NCI-H187 (cell line): ENCODE results near the gene SPTBN5.

Experiments
- DNase-seq, 2 experiments: peaks; one replicate each; lab custom pipeline; 2025; lab: John Stamatoyannopoulos, UW

SPTBN5 gene

DNA sequence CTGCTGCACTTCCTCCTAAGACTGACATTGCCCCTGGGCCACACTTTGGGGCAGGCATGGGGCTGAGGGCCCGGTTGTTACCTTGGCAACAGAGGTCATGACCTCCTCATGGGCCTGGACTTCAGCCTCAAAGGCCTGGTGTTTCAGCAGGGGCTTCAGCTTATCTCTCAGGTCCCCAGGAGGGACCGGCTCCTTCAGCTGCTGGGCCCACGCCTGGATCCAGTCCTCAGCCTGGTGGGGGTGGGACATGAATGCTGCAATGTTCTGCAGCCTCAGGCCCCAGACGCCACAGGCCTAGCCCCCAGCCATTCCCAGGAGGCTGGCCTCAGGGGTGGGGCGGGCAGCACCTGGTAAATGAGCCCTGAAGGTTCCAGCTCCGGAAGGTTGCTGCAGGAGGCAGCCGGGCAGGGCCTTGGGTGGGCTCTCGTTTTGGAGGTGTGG is 27.6 kb downstream of the SPTBN5 start:
- no peak for DNase-seq

- no peak for DNase-seq
These were observed 28.3 kb downstream of the SPTBN5 start for GRCh38 chr15:41865490-41866055.

DNA sequence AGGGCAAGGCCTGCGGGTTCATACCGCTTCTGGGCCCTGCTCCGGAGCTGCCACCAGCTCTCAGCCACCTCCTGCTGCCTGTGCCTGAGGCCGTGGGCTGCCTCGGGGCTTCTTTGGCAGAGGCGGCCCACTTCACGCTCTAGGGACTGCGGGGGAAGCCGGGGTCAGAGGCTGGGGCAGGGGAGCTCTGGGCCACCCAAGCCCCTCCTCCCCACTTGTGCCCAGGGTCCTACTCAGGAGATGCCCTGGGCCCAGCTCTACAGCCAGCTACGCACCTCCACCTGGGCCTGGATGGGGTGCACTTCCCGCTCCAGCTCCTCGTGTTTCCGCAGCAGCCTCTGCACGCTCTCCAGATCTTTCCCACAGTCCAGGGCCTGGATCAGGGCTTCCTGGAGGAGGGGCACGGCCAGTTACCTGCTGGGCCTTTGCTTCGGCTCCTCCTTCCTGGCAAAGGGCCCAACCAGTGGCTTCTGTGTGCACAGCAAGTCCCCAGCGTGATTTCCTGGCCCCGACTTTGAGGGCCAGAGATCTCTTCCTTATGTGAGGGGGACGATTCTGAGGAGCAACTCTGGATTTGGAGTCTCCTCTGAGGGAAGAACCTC is 31.2 kb downstream of the SPTBN5 start:
- no peak for DNase-seq

DNA sequence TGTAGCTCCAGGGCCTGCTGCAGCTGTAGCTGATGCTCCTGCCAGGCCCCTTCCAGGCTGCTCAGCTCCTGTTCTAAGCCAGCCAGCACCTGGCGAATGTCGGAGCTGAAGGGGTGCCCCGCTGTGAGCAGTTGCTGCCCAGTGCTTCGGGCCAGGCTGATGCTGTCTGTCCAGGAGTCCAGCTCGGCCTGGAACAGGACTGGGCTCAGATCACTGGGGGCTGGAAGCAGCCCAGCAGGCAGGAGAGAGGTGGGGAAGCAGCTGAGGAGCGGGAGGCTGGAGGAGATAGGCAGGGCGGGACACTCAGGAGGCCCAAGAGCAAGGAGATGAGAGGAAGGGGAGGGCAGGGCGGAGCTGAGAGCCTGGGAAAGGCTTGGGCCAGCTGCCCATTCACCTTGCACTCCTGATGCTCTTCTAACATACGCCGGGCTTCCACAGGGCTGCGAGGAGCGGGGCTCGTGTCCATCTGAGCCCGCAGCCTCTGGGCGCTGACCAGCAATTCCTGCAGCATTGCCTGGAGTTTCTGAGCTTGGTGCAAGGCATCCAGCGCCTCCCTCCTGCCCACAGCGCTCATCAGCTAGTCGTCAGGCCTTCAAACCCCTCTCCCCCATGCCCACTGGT is 32.0 kb downstream of the SPTBN5 start:
- no peak for DNase-seq

GRCh38 chr15:41860049-41860828 is 33.6 kb downstream of the SPTBN5 start:
- DNase-seq: no peak

GRCh38 chr15:41858756-41859155 is 35.1 kb downstream of the SPTBN5 start:
- no peak for DNase-seq

GRCh38 chr15:41857316-41857715 is 36.5 kb downstream of the SPTBN5 start:
- DNase-seq: no peak

- DNase-seq: no peak
These were observed 37.1 kb downstream of the SPTBN5 start for GRCh38 chr15:41856716-41857115.

DNA sequence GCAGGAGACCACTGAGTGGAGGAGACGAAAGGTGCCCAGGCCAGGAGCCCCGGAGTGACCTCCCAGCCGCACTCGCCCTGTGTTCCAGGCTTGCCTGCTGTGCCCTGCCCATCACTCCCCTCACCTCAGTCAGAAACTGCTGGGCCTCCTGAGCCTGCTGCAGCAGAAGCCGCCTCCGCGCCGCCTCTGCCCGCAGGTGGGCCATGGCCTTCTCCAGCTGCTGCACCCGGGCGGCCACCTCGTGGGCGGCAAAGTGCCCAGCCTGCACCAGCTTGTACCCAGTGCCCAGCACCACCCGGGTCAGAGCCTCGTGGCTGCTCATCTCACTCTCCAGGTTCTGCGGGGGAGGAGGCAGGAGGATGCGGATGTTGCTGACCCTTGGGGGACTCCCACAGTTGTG is 37.6 kb downstream of the SPTBN5 start:
- DNase-seq: no peak

GRCh38 chr15:41855261-41855961 is 38.4 kb downstream of the SPTBN5 start:
- no peak for DNase-seq

- no peak for DNase-seq
These were observed 39.4 kb downstream of the SPTBN5 start for GRCh38 chr15:41854443-41854842.

DNA sequence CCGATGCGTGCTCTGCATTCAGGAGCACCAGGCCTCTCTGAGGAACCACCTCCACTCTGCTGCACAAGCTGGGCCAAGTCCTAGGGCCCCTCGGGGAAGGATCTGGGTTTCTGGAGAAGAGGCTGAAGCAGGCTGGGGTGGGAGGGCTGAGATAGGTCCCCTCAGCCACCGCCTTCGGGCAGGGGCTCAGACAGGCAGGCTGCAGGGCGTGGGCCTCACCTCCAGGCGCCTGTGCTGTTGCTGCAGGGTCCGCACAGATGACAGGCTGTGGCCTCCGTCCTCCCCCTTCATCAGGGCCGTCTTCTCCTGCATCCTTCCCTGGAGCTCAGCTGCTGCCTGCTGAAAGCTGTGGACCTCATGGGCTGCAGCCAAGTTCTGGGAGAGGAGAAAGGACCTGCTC is 40.0 kb downstream of the SPTBN5 start:
- no peak for DNase-seq

- DNase-seq: peak; percentile 12 to 28
These were observed 40.9 kb downstream of the SPTBN5 start for GRCh38 chr15:41852736-41853590.

DNA sequence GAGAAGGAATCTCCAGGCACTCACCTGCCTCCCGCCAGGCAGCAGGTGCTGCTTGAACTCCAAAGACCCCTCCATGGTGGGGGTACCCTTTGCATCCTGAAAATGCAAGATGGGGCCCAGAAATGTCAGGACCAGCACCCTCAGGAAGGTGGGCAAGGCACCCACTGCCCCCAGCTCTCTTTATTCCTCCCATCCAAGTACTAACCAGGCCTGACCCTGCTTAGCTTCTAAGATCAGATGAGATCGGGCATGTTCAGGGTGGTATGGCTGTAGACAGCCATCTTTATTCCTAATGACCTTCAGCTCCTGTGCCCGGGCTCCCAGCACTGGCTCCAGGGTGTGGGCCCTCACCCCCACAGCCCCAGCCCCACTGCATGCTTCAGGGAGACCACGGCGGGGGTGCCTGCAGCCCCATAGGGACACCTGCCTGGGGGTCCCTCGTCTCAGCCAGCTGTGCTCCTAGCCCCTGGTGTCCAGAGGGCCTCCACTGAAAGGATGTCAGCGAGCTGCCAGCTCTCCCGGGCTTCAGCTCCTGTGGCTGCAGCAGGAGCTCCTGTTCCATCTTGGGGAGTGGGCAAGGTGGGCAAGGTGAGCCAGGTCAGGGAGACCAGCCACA is 42.0 kb downstream of the SPTBN5 start:
- no peak for DNase-seq

DNA sequence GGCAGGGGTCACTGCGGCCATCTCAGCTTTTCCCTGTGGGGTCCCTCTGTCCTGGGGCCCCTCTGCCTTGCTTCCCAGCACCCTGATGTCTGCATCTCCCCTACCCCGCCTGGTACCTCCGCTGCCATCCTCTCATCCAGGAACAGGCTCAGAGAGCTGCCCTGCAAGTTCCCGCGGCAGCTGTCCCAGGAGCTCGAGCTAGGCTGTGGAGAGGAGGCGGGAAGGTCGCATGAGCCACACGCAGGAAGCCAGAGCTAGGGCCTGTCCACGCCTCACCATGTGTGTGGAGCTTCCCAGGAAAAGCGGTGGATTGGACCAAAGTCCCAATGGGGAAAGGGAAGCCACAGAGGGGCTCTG is 42.7 kb downstream of the SPTBN5 start:
- DNase-seq: no peak

DNA sequence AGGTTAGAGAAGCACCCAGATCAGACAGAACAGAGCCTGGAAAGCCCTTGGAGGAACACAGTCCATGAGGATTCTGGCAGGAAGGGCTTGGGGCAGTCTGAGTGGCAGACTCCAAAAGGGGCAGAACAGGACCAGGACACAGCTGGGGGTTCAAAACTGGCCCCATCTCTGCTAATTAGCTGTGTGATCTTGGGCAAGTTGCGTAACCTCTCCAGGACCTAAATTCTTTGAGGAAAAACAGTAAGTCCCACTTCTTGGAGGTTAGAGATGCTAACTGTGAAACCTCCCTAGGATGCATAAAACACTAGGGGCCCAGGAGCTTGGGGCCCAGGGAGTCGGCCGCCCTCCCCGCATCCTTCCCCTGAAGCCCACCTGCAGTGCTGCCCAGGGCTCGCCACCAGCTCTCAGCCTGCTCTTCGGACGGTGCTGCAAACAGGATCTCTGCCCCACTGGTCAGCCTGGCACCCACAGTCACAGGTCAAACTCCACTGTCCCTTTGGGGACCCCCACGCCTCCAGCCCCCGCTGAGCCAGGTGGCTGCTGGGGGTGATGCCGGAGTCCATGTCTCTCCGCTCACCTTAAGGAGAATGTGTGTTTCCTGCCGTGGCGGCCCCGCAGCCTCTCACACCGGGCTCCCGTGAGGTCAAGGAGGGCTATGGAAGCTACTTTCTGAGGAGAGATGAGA is 43.2 kb downstream of the SPTBN5 start:
- DNase-seq: no peak

DNA sequence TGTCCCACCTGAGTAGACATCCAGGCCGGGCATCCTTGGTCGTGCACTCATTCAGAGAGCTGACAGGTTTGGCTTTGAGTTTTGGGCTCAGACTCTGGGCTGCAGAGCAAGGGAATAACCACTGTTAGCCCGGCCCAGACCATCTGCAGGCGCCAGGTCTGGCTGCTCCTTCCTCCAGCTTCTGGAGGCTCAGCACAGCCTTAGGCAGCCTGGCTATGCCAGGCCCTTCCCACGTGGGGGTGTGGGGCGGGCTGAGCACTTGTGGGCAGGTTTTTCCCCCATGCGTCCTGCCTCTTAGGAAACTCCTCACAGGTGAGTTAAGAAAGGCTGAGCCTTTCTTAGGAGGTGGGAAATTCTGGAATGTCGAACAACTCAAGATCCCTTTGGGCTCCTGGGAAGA is 44.0 kb downstream of the SPTBN5 start:
- no peak for DNase-seq

- no peak for DNase-seq
These were observed 44.6 kb downstream of the SPTBN5 start for GRCh38 chr15:41849204-41849603.

DNA sequence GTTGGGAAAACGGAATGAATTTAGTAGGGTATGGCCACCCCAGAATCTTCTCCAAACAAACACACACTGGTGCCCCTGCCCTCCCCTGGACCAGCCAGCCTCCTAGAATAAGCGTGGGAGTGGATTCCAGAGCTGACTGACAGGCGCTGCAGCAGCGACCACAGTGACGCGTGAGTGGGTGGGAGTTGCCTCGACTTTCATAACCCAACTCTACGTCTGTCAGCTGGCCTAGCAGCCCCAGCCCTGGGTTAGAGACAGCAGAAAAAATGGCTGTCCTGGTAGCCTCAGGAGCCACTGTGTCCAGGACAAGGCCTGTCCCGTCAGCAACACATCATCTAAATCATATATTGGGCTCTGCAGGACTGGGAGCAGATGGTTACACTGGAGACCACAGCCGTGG is 45.2 kb downstream of the SPTBN5 start:
- DNase-seq: no peak

DNA sequence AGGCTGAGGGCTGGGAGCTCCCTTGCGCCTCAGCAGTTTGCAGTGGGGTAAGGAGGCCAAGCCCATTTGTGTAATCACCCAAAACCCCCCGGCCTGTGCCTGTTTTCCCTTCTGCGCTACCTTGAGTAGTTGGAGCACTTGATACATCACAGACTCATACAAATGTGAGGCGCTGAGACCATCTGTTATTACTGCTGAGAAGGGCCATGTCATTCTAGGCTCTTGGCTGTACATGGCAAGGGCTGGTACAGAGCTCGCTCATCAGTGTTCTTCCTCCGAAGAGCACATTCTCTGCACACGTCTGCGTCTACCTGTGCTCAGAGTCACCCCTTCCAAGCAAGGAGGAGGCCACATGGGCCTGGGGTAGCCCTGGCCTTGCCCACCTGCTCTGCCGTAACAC is 45.9 kb downstream of the SPTBN5 start:
- no peak for DNase-seq
